GM19455 (cell line): Measurements from ENCODE around the gene OR13C2.
"Not testable (repeated sequence)": the region's sequence is repeated elsewhere in the genome, so short reads cannot be mapped to it uniquely, and the experiment has no call there.

Experiments
- ATAC-seq: cut with Tn5 transposase; IDR thresholded peaks from one replicate; pipeline ENCODE4 v1.9.1; 2021; ENCODE audit not compliant: unreplicated experiment

Gene OR13C2, protein sequence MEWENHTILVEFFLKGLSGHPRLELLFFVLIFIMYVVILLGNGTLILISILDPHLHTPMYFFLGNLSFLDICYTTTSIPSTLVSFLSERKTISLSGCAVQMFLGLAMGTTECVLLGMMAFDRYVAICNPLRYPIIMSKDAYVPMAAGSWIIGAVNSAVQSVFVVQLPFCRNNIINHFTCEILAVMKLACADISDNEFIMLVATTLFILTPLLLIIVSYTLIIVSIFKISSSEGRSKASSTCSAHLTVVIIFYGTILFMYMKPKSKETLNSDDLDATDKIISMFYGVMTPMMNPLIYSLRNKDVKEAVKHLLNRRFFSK

GRCh38 chr9:104605527-104605926 is at the start of gene OR13C2:
OR13C2 (minus strand) TSS chr9:104605627; CDS start chr9:104605627, 0 bp downstream.
- ATAC-seq = not testable (repeated sequence)

DNA sequence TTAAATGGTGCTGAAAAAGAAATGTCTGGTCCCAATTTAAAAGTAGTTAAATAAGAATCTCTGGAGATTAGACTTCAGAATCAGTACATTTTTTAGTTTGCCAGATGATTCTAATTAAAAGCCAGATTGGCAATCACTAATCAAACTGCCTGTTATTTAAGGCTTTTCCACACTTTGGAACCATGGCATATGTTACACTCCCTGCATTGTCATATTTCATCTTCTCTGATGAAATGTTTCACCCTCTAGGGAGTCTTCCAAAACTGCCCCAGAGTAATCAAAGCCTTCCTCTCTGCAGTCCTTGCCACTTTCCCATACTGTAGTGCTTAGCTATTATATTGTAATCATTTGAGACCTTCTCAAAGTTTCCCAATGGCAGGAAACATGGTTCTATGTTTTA is 30.0 kb upstream of the OR13C2 start:
- ATAC-seq = no peak

DNA sequence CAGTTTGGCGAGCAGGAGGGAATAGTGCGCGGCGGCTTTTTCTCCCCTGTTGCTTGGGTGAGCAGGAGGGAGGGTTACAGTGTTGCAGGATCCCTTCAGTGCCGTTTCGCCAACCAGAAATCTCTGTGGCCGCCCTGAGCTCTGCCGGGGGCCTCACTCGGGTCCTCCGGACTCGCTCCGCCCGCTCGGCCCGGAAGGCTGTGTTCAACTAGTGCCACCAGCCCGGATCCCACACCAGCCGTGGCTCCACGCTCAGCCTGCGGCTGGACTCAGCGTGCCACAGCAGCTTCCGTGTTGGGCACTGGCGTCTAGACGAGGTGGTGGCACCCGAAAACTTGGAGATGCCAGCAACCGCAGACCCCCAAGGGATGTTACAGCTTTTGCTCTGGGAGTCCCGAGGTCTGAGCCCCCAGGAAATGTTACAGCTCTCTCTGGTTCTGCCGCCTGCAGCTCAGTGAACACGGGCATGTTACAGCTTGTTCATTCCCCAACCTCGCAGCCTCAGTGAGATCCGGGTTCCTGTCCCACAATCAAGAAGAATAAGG is 28.6 kb upstream of the OR13C2 start:
- ATAC-seq = no peak

- not testable (repeated sequence) for ATAC-seq
Measured at GRCh38 chr9:104625964-104626363, 20.5 kb upstream of the OR13C2 start.

GRCh38 chr9:104618104-104618503 is 12.7 kb upstream of the OR13C2 start, which contains the start of gene OR13C9:
OR13C9 (minus strand) TSS chr9:104618204; CDS start chr9:104618204, 0 bp downstream.
- no peak for ATAC-seq

GRCh38 chr9:104617418-104617817 is 12.0 kb upstream of the OR13C2 start:
- ATAC-seq = no peak

DNA sequence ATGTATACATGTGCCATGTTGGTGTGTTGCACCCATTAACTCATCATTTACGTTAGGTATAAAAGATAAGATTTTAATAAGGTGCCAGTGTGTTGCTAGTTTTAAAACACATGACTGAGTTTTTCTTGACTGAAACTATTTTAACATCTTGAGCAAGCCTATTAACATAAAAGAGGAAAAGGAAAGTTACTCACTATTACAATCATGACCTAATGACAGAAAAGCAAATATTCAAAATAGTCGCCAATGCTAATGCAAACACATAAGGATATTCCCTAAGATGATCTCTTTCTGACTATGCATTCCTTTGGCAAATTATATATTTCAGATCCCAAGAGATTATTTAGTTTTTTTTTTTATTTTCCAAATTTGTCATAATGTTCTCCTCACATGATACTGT is 5.8 kb upstream of the OR13C2 start:
- no peak for ATAC-seq

DNA sequence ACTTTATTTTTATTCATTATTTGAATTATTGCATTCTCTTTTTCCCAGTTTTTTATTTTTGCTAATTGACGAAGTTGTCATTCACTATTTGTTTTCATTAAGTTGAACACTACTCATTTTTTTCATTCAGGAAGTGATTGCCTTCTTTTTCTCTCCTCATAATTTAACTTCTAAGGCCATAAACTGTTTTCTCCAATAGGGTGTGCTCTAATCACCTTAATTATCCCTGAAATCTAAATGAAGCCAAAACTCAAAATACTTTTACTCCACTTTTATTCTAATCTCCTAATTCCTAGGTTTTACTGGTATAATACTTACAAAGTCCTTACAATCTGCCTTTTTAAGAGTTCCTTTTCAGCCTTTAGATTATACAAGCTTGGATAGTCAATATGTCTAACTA is 2.9 kb upstream of the OR13C2 start:
- no peak for ATAC-seq

- no peak for ATAC-seq
Measured at GRCh38 chr9:104606152-104606551, 725 bp upstream of the OR13C2 start.

DNA sequence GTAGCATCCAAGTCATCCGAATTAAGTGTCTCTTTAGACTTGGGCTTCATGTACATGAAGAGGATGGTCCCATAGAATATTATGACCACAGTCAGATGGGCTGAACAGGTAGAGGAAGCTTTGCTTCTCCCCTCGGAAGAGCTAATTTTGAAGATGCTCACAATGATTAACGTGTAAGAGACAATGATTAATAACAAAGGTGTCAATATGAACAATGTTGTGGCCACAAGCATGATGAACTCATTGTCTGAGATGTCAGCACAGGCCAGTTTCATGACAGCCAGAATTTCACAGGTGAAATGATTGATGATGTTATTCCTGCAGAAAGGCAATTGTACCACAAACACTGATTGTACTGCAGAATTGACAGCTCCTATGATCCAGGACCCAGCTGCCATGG is 626 bp downstream of the OR13C2 start:
- no peak for ATAC-seq

- not testable (repeated sequence) for ATAC-seq
Measured at GRCh38 chr9:104599313-104599712, 6.1 kb downstream of the OR13C2 start, which contains the start of gene OR13C5. OR13C5 (minus strand) TSS chr9:104599413; CDS start chr9:104599413, 0 bp downstream.

DNA sequence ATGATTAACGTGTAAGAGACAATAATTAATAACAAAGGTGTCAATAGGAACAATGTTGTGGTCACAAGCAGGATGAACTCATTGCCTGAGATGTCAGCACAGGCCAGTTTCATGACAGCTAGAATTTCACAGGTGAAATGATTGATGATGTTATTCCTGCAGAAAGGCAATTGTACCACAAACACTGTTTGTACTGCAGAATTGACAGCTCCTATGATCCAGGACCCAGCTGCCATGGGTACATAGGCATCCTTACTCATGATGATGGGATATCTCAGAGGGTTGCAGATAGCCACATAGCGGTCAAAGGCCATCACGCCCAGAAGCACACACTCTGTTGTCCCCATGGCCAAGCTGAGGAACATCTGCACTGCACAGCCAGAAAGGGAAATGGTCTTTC is 6.7 kb downstream of the OR13C2 start:
- not testable (repeated sequence) for ATAC-seq

DNA sequence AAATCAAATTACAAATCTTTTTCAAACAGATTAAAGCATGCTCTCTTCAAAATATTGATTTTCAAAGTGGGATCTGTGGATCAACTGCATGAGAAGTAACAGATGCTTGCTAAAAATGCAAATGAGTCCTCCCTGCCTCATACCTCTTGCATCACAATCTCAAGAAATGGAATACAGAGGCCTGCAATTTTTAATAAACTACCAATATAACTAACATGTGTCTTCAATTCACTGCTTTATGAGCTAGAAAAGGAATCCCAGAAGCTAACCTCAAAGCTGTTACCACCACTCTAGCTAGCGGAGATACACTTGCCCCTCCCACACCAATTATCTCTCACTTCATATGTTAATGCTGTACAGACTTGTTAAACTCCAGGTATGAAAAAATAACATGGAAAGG is 15.8 kb downstream of the OR13C2 start:
- ATAC-seq = no peak

- ATAC-seq = no peak
Measured at GRCh38 chr9:104586496-104587180, 18.8 kb downstream of the OR13C2 start.

- ATAC-seq = no peak
Measured at GRCh38 chr9:104580562-104580961, 24.9 kb downstream of the OR13C2 start.

GRCh38 chr9:104577263-104577662 is 28.2 kb downstream of the OR13C2 start:
- ATAC-seq = no peak

- ATAC-seq = no peak
Measured at GRCh38 chr9:104575456-104575855, 30.0 kb downstream of the OR13C2 start.

- no peak for ATAC-seq
Measured at GRCh38 chr9:104572612-104573011, 32.8 kb downstream of the OR13C2 start.

GRCh38 chr9:104568868-104569267 is 36.6 kb downstream of the OR13C2 start, which contains the start of gene OR13C8:
OR13C8 (plus strand) TSS chr9:104569168; CDS start chr9:104569168, 0 bp downstream.
- ATAC-seq = no peak

DNA sequence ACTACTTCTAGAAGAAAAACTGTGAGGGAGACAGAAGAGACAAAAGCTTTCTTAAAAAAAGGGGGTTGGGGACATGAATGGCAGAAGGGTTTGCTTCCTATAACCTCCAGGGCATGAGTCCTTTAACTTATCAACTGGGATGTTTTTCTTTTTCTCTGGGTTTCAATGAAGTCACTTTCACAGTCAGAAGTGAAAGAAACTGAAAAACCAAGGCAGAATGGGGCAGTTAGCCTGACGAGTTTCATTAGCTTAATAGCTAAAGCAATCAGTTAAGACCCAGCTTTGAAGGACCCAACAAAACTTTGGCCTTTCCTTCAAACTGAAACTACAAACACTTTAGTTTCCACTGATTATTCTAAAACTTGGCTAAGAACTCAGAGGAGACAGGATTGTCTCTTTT is 41.1 kb downstream of the OR13C2 start:
- ATAC-seq = no peak

DNA sequence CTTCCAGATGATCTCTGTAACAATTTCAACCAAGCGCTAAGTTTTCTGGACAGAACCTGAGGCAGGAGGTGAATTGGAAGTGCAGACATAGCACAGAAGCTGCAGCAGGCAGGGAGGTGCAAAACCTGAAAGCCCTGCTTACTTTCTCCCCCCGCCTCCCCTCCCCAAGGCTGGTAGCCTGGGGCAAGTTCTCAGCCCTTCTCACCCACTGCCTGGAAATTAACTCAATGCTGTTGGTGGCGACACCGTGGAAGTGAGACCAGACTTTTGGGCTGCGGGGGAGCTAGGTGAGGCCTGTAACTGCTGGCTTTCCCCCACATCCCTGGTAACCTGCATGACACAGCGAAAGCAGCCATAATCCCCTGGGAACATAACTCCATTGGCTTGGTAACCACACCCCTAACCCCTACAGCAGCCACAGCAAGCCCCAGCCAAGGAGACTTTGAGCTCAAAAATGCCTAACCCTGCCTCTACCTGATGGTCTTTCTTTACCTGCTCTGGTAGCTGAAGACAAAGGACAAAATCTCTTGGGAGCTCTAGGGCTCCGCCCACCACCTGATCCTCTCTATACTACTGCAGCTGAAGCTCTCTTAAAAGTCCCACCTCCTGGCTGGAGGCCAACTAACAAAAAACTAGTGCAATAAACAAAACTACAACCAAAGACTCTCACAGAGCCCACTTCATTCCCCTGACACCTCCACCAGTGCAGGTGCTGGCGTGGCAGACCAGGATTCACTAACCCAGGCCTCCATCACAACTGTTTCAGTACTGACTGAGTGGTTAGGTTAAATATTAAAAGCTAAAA is 48.4 kb downstream of the OR13C2 start:
- no peak for ATAC-seq
